HG02852 (cell line): ENCODE data around the gene TRPV2.

Experiments used
- ATAC-seq: cut with Tn5 transposase; IDR thresholded peaks from one replicate; pipeline ENCODE4 v1.9.1; 2021; ENCODE audit warnings: mild to moderate bottlenecking, moderate library complexity; ENCODE audit not compliant: unreplicated experiment

TRPV2 gene

GRCh38 chr17:16473044-16474011 lies 58.0 kb downstream of the TRPV2 start:
- no peak for ATAC-seq

- no peak for ATAC-seq
Measured at GRCh38 chr17:16474012-16474725, 58.8 kb downstream of the TRPV2 start.

GRCh38 chr17:16475179-16475704 lies 59.9 kb downstream of the TRPV2 start:
- ATAC-seq: no peak

GRCh38 chr17:16477255-16477654 lies 61.9 kb downstream of the TRPV2 start:
- no peak for ATAC-seq

GRCh38 chr17:16477666-16478065 lies 62.3 kb downstream of the TRPV2 start:
- ATAC-seq: no peak

GRCh38 chr17:16478649-16479048 lies 63.3 kb downstream of the TRPV2 start:
- ATAC-seq: no peak

- ATAC-seq: no peak
Measured at GRCh38 chr17:16479264-16479663, 63.9 kb downstream of the TRPV2 start.

- ATAC-seq: no peak
Measured at GRCh38 chr17:16480995-16481394, 65.6 kb downstream of the TRPV2 start.

GRCh38 chr17:16482253-16482652 lies 66.9 kb downstream of the TRPV2 start:
- ATAC-seq: no peak

- no peak for ATAC-seq
Measured at GRCh38 chr17:16483021-16483645, 67.8 kb downstream of the TRPV2 start.

GRCh38 chr17:16484445-16485175 lies 69.2 kb downstream of the TRPV2 start:
- ATAC-seq: no peak
